Activated naive CD8-positive, alpha-beta T cell treated with anti-CD3 and anti-CD28 coated beads, Interleukin-2, amount 50 U/mL, for 24 hours (primary cell): ENCODE data around the gene CCT2.

Experiments used
- ATAC-seq: fragments of 150-1000 bp; cut with Tn5 transposase; one replicate; pipeline ENCODE4 v1.10.0; 2021
- DNase-seq: peaks from one replicate; pipeline ENCODE4 v3.0.0; 2021
- H3K27ac Mint-ChIP-seq: one replicate; pipeline ENCODE4 v1.8.0; 2021; ENCODE audit warnings: mild to moderate bottlenecking, mixed read lengths
- H3K27me3 Mint-ChIP-seq: one replicate; pipeline ENCODE4 v1.8.0; 2021; ENCODE audit warnings: mixed read lengths
- H3K36me3 Mint-ChIP-seq: one replicate; pipeline ENCODE4 v1.8.0; 2021; ENCODE audit warnings: low read depth, mixed read lengths
- H3K4me1 Mint-ChIP-seq: one replicate; pipeline ENCODE4 v1.8.0; 2021; ENCODE audit warnings: mixed read lengths
- H3K4me3 Mint-ChIP-seq: one replicate; pipeline ENCODE4 v1.8.0; 2021; ENCODE audit warnings: mild to moderate bottlenecking, moderate library complexity, mixed read lengths
- H3K9me3 Mint-ChIP-seq: one replicate; pipeline ENCODE4 v1.8.0; 2021; ENCODE audit warnings: mixed read lengths

Gene CCT2

DNA sequence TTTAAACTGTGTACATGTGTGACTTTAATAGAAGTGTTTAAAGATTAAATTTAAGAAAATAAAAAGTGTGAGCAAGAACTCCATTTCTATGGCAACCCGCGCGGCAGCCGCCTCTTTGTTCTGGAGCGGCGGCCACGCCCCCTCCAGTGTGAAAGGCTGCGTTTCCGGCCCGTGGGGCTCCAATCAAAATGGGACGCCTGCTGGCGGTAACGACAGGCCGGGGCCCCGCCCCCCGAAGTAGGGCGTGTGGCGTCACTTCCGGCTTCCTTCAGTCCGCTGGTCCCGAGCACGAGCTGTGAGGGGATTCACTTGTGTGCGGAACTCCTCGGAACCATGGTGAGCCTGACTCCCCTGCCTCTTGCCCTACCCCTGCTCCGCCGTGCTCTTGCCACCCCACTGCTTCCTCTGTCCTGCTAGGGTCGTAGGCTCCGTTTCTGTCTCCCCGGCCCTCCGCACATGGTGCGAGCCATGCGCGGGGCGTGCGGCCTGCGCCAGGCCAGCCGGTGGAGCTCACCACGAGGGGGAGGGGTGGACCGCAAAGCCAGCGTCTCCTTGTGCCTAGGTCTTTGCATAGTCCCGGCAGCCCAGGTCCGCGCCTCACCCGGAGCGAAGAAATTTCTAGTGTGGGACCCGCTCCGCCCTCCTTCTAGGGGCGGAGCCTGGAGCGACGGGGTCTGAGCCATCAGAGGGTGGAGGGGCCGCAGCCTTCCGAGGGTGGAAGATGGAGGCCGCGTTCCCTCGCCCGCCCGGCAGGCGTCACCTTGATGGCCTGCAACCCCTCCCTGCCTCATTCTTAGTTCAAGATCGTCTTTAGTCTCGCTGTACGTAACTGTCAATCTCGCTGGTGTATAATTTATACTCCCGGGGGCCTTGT lies at the start of gene CCT2:
TSS of gene CCT2 (plus strand) at position 271 of the 874 bp plus-strand sequence. CDS start at position 334, 63 bp downstream.
- Mint-ChIP-seq H3K9me3 (no peaks in the 10 kb centered on the region), H3K27ac (peak within 1 kb of the TSS; percentile 95), H3K4me3 (peak within 1 kb of the TSS; percentile 92), H3K36me3 (peaks cover 39% of the 10 kb centered on the region), H3K4me1 (peaks cover 40% of the 10 kb centered on the region), H3K27me3 (no peaks in the 10 kb centered on the region)
- DNase-seq = peak; percentile 97
- ATAC-seq = peak; percentile 94

DNA sequence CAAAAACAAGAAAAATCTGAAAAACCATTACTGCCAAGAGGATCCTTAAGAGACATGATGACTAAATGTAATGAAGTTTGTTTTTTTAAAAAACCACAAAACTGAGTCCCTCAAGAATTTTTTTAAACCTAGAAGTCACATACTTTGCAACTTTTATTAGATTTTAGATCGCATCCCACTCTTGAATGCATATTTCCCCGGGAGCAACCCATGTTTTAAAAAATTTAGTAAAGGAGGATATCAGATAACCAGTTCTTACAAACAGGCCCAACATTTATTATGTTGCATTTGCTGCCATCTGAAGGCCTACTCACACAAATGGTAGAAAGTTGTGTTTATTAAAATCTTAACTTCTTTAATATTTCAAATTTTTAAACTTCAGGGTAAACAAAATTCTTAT lies 44.3 kb upstream of the CCT2 start:
- Mint-ChIP-seq H3K27ac (no peak overlapping the region), H3K4me1 (peaks cover 7% of the 10 kb centered on the region), H3K36me3 (peaks cover 27% of the 10 kb centered on the region), H3K27me3 (no peaks in the 10 kb centered on the region), H3K4me3 (no peak overlapping the region), H3K9me3 (peaks cover 12% of the 10 kb centered on the region)
- DNase-seq = no peak
- ATAC-seq = no peak

GRCh38 chr12:69544087-69544486 lies 41.2 kb upstream of the CCT2 start:
- Mint-ChIP-seq H3K27me3 (no peaks in the 10 kb centered on the region), H3K9me3 (peaks cover 12% of the 10 kb centered on the region), H3K36me3 (peaks cover 28% of the 10 kb centered on the region), H3K4me3 (no peak overlapping the region), H3K27ac (no peak overlapping the region), H3K4me1 (peaks cover 7% of the 10 kb centered on the region)
- ATAC-seq (no peak), DNase-seq (no peak)

DNA sequence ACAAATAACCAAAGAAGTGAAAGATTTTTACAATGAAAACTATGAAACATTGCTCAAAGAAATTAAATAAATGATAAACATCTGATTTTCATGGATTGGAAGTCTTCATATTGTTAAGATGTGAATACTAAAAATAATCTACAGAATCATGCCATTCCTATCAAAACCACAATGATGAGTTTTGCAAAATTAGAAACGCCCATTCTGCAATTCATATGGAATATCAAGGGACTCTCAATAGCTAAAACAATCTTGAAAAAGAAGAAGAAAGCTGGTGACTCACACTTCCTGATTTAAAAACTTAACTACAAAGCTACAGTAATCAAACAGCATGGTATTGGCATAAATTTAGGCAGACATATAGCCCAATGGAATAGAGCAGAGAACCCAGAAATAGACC lies 40.2 kb upstream of the CCT2 start:
- no peak overlapping the region for H3K4me3 Mint-ChIP-seq
- H3K27me3 Mint-ChIP-seq = no peaks in the 10 kb centered on the region
- H3K4me1 Mint-ChIP-seq = peaks cover 7% of the 10 kb centered on the region
- no peak overlapping the region for H3K27ac Mint-ChIP-seq
- H3K9me3 Mint-ChIP-seq = peaks cover 12% of the 10 kb centered on the region
- DNase-seq (no peak), ATAC-seq (no peak)
- peaks cover 32% of the 10 kb centered on the region for H3K36me3 Mint-ChIP-seq

DNA sequence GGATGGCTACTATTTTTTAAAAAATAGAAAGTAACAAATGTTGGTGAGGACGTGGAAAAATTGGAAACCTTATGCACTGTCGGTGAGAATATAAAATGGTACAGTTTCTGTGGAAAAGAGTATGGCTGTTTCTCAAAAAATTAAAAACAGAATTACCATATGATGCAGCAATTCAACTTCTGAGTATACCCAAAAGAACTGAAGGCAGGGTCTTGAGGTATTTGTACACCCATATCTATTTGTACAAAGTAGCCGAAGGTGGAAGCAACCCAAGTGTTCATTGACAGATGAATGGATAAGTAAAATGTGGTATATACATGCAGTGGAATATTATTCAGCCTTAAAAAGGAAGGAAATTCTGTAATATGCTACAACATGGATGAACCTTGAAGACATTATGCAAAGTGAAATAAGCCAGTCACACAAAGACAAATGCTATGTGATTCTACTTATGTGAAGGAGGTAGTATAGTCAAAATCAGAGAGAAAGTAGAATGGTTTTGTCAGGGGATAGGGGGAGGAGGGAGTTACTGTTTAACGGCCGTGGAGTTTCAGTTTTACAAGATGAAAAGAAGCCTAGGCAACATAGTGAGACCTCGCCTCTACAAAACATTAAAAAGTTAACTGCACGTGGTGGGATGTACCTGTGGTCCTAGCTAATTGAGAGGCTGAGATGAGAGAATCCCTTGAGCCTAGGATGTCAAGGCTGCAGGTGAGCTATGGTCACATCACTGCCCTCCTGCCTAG lies 38.4 kb upstream of the CCT2 start:
- ATAC-seq (no peak), DNase-seq (no peak)
- Mint-ChIP-seq H3K27me3 (no peaks in the 10 kb centered on the region), H3K36me3 (peaks cover 25% of the 10 kb centered on the region), H3K27ac (no peak overlapping the region), H3K4me3 (no peak overlapping the region), H3K9me3 (peaks cover 12% of the 10 kb centered on the region), H3K4me1 (peaks cover 7% of the 10 kb centered on the region)

GRCh38 chr12:69548687-69549086 lies 36.6 kb upstream of the CCT2 start:
- Mint-ChIP-seq H3K27ac (no peak overlapping the region), H3K27me3 (no peaks in the 10 kb centered on the region), H3K4me3 (no peak overlapping the region), H3K9me3 (peaks cover 5% of the 10 kb centered on the region), H3K4me1 (peaks cover 4% of the 10 kb centered on the region), H3K36me3 (peaks cover 14% of the 10 kb centered on the region)
- ATAC-seq (no peak), DNase-seq (no peak)

GRCh38 chr12:69550569-69551350 lies 34.5 kb upstream of the CCT2 start:
- H3K27ac Mint-ChIP-seq = no peak overlapping the region
- no peak for DNase-seq
- no peak overlapping the region for H3K4me3 Mint-ChIP-seq
- H3K27me3 Mint-ChIP-seq = no peaks in the 10 kb centered on the region
- no peak for ATAC-seq
- peaks cover 2% of the 10 kb centered on the region for H3K4me1 Mint-ChIP-seq
- peaks cover 10% of the 10 kb centered on the region for H3K36me3 Mint-ChIP-seq
- H3K9me3 Mint-ChIP-seq = no peaks in the 10 kb centered on the region

GRCh38 chr12:69553628-69554248 lies 31.5 kb upstream of the CCT2 start:
- Mint-ChIP-seq H3K9me3 (no peaks in the 10 kb centered on the region), H3K27ac (no peak overlapping the region), H3K36me3 (peaks cover 5% of the 10 kb centered on the region), H3K4me1 (no peaks in the 10 kb centered on the region), H3K27me3 (no peaks in the 10 kb centered on the region), H3K4me3 (no peak overlapping the region)
- DNase-seq (no peak), ATAC-seq (no peak)

DNA sequence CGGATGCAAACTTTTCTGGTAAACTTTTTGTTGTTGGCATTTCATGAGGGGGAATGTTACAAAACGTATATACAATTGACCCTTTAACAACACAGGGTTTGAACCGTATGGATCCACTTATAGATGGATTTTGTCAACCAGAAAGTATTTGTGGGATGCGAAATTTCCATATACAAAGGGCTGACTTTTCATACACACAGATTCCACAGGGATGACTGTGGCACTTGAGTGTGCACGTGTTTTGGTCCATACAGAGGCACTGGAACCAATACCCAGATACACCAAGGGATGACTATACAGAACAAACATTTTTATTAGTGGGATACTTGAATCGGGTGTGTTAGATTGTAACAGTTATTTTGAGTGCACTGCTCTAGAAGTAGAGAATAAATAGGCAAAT lies 29.8 kb upstream of the CCT2 start:
- Mint-ChIP-seq H3K36me3 (no peaks in the 10 kb centered on the region), H3K4me1 (no peaks in the 10 kb centered on the region), H3K27me3 (no peaks in the 10 kb centered on the region), H3K9me3 (no peaks in the 10 kb centered on the region), H3K4me3 (no peak overlapping the region), H3K27ac (no peak overlapping the region)
- DNase-seq (no peak), ATAC-seq (no peak)

GRCh38 chr12:69556383-69556782 lies 28.9 kb upstream of the CCT2 start:
- ATAC-seq (no peak), DNase-seq (no peak)
- Mint-ChIP-seq H3K27ac (no peak overlapping the region), H3K27me3 (no peaks in the 10 kb centered on the region), H3K4me3 (no peak overlapping the region), H3K9me3 (no peaks in the 10 kb centered on the region), H3K4me1 (no peaks in the 10 kb centered on the region), H3K36me3 (no peaks in the 10 kb centered on the region)

DNA sequence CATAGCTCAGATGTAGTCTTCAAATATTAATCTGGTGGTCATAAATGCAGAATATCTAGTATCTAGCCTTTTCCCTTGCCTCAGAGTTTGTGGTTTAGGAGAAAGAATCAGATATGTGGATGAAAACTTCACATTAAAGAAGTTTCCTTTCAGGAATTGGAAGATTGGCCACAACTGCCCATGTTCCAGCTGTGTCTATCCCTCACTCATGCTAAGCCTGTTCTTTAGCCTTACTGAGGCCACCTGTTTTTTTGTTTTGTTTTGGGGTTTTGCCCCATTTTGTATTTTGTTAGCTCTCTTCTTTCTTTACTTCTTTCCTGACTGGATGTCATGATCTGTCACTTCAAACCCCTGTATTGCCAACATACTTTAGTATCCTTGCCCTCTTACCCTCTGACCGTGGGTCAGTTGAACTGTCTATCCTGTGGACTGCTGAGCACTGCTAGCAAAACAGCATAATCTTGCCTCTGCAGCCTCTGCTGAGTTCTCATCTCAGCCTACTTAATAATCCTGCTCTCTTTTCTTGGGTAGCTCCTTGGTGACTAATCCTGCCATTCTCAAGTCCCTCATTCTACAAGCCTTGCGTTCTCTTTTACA lies 22.0 kb upstream of the CCT2 start:
- no peaks in the 10 kb centered on the region for H3K9me3 Mint-ChIP-seq
- H3K4me1 Mint-ChIP-seq = no peaks in the 10 kb centered on the region
- H3K36me3 Mint-ChIP-seq = no peaks in the 10 kb centered on the region
- H3K27ac Mint-ChIP-seq = no peak overlapping the region
- DNase-seq (no peak), ATAC-seq (no peak)
- H3K4me3 Mint-ChIP-seq = no peak overlapping the region
- H3K27me3 Mint-ChIP-seq = no peaks in the 10 kb centered on the region

DNA sequence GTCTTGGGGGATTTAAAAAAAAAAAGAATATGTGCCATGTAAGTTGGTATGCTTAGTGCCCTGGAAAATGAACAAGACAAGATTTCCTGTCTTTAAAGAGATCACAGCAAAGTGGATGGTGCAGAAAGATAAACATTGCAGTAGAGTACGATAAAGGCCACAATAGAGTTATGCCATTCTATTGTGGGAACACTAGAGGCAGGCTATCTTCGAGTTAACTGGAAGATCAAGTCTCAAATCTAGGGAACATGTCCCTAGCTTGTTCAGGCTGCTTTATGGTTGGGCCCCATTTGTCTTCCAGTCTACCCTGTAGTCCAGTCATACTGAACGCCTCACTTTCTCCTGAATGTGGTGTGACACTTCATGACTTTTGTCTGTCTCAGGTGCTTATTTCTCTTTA lies 18.7 kb upstream of the CCT2 start:
- peaks cover 3% of the 10 kb centered on the region for H3K4me1 Mint-ChIP-seq
- DNase-seq = no peak
- H3K4me3 Mint-ChIP-seq = no peak overlapping the region
- H3K9me3 Mint-ChIP-seq = no peaks in the 10 kb centered on the region
- H3K36me3 Mint-ChIP-seq = peaks cover 4% of the 10 kb centered on the region
- H3K27me3 Mint-ChIP-seq = no peaks in the 10 kb centered on the region
- ATAC-seq = no peak
- no peak overlapping the region for H3K27ac Mint-ChIP-seq

DNA sequence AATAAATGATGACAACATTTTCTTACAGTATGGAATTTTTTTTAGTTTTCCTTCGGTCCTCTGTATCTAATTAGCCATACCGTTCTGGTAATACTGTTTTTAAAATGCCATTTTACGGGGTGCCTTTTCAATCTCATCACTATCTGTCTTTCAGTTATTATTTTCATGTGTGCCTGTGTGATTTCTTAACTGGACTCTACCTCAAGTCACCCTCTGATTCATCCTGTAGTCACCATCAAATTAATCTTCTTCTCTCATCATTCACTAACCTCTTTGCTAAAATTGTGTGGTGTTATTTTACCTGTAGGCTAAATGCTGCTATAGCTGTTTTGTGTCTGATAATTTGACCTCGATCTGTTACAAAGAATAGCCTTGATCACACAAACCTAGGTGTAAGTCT lies 16.0 kb upstream of the CCT2 start:
- H3K36me3 Mint-ChIP-seq = peaks cover 18% of the 10 kb centered on the region
- peaks cover 3% of the 10 kb centered on the region for H3K4me1 Mint-ChIP-seq
- ATAC-seq (no peak), DNase-seq (no peak)
- peak overlapping the region; percentile 2 for H3K27ac Mint-ChIP-seq
- no peak overlapping the region for H3K4me3 Mint-ChIP-seq
- H3K9me3 Mint-ChIP-seq = no peaks in the 10 kb centered on the region
- no peaks in the 10 kb centered on the region for H3K27me3 Mint-ChIP-seq

DNA sequence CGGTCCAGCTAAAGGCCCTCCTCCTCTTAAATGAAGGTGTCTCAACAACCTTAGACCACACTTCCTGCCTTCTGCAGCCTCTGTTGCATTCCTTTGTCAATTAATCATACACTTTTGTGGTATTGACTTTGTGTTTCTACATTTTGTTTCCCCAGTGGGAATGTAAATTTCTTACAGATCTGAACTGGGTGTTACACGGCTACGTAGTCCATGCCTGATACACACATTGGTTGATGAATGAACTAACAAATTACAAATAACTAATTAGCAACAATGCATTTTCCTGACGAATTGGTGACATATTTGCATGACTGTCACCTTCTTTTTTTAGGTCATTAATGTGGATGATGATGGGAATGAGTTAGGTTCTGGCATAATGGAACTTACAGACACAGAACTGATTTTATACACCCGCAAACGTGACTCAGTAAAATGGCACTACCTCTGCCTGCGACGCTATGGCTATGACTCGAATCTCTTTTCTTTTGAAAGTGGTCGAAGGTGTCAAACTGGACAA lies 15.2 kb upstream of the CCT2 start:
- H3K36me3 Mint-ChIP-seq = peaks cover 24% of the 10 kb centered on the region
- H3K4me1 Mint-ChIP-seq = peaks cover 3% of the 10 kb centered on the region
- no peak for ATAC-seq
- DNase-seq = no peak
- no peak overlapping the region for H3K4me3 Mint-ChIP-seq
- H3K27ac Mint-ChIP-seq = no peak overlapping the region
- no peaks in the 10 kb centered on the region for H3K9me3 Mint-ChIP-seq
- no peaks in the 10 kb centered on the region for H3K27me3 Mint-ChIP-seq
